Right ventricle myocardium superior (tissue), 1 donor: ENCODE data around the gene BEST3. TPM values are rescaled to one million over a fixed set of nuclear protein-coding genes. Genes with fewer than 3 reads are reported as not detected.
"Not testable (repeated sequence)": the region's sequence is repeated elsewhere in the genome, so short reads cannot be mapped to it uniquely, and the experiment has no call there.

ENCODE experiments used
- ATAC-seq: fragments of 200-7000 bp; cut with Tn5 transposase; one replicate; pipeline ENCODE4 v1.9.1; 2020; ENCODE audit warnings: mild to moderate bottlenecking; ENCODE audit not compliant: poor library complexity
- DNase-seq: peaks from one replicate; pipeline ENCODE4 v3.0.0-alpha.2; 2020
- intact Hi-C: fragments of 100-400 bp; cut with DNase I; formaldehyde crosslinking; loops from one replicate; pipeline ENCODE4 v1.11.2; 2022
- total RNA-seq: library from RNA; stranded (reverse); fragmentation: NEBNext Ultra II Directional; extraction: Animal tissue kit (Norgen Biotek cat#: 25700); gene quantifications from one replicate; pipeline ENCODE4 v1.2.1, GENCODE V29; 2021
- donor health status: DM: no; HTN: yes; CAD: no; lungs with severe emphysema.

BEST3 gene
- total RNA-seq, 1 donor from 2014 or later: 0.48 TPM

DNA sequence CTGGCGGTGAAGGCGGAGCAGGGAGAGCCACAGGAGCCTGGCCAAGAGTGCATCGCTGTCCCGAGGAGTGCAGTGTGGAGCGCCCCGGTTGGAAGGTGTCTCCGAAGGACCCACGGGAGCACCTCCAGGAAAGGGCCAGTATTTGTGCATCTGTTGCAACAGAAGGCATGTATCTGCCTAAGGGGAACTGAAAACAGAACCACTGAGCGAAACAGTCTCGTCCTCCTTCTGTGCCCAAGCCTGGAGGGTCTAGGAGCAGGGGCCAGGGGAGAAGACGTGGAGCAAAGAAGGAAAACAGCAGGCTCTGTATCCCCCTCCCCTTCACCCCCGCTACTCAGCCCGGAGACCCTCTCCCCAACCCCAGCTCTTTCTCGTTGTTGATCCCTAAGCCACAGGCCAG is 83.1 kb downstream of the BEST3 start:
- no peak for DNase-seq
- ATAC-seq: no peak
- intact Hi-C loops: no loop called here

DNA sequence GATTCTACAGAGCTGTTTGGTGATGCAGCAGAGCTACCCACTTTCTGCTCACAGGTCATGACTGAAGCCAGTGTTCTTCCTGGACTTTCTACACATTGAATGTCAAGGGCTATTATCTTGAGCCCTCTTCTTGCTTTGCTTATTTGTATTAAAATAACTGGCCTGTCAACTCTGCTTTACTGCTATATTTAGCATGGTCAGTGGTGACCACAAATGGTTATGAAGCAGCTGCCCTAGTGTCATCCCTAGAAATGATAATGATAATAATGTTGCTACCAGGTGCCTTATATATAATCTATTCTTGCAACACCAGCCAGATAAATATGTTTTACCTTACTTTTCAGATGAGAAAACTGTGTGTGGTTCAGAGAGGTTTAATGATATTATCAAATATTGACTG is 85.8 kb downstream of the BEST3 start:
- intact Hi-C loops: no loop called here
- ATAC-seq: peak; percentile 24

DNA sequence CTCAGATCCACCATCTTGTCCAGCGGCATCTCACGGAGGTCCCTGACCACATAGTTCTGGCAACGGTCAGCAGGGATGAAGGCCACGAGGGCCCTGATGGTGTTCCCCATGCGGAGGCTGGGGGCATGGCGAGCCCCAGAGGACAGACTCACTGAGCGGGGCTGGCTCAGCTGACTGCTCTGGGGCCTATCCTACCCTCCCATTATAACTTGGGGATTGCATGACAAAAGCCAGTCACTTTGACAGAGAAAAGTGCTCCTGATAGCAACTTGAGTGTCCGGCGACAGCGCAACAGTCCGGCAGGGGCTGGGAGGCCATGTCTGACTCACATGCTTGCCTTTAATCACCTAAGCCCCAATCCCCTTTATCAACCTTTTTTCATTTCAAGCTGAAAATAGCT is 88.4 kb downstream of the BEST3 start, which contains the start of gene LRRC10:
Gene LRRC10 (minus strand): TSS at position 179 of the 400 bp plus-strand sequence. CDS start 69 bp downstream, at position 110.
- DNase-seq (peak; percentile 58), ATAC-seq (peak; percentile 82)
- intact Hi-C loops: no loop called here

More for the DNA sequence above, 85.8 kb downstream of the BEST3 start:
- no peak for DNase-seq

DNA sequence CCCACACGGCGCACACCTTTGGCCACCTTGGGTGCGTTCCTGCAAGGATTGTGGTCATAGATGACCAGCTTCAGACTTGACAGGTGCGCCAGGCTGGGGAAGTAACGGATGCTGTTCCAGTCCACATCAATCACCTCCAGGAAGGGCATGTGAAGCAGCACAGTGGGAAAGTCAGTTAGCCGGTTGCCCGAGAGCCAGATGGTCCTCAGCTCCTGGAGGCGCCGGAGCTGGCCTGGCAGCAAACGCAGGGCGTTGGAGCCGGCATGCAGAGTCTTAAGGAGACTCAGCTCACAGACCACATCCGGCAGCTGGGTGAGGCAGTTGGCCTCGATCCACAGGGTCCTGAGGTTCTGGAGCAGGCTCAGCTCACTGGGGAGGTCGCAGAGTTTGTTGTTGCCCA is 89.0 kb downstream of the BEST3 start:
- DNase-seq: no peak
- ATAC-seq: peak; percentile 46
- intact Hi-C loops: no loop called here

- intact Hi-C loops: no loop called here
- no peak for DNase-seq
- no peak for ATAC-seq
Measured at GRCh38 chr12:69608114-69608513, 91.0 kb downstream of the BEST3 start.

- ATAC-seq, DNase-seq, intact Hi-C loops: not testable (repeated sequence)
Measured at GRCh38 chr12:69604275-69604674, 94.8 kb downstream of the BEST3 start.

Other genes with a start within 250 kb of the BEST3 start
- 18.0 TPM for gene FRS2, start 228.9 kb downstream of the BEST3 start, total RNA-seq
- 84.8 TPM for gene CCT2, start 113.8 kb downstream of the BEST3 start, total RNA-seq
- gene LRRC10, start 88.4 kb downstream of the BEST3 start, total RNA-seq: 40.5 TPM
- 20.3 TPM for gene RAB3IP, start 39.6 kb upstream of the BEST3 start, total RNA-seq
- 0.11 TPM for gene MYRFL, start 125.9 kb upstream of the BEST3 start, total RNA-seq